GM19099 (cell line): ENCODE data around the gene DCHS2.

Source experiments
- POLR2A ChIP-seq: IDR thresholded peaks from 3 replicates; pipeline ENCODE4 v1.6.1; 2011; ENCODE audit warnings: low read depth; ENCODE audit not compliant: insufficient read length; ENCODE audit errors: extremely low read depth

DCHS2 gene

DNA sequence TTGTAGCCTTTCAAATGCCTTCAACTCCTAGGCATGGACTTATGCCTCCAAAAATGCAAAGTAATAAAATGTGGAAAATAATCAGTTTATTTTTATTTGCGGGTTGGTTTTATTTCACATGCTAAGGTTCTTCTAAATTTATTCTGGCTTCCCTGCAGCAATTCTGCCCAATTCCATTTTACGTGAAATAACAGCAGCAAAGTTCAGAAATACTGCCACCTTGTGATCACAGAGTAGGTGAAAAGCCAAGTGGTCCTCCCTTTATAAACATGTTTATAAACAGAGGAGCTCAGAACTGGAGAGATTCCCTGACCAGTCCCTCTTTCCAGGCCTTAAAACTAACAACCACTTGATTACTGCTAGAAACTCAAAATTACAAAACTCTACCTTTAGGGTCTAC, 14.7 kb upstream of the DCHS2 start:
- TF ChIP-seq POLR2A: no peak

DNA sequence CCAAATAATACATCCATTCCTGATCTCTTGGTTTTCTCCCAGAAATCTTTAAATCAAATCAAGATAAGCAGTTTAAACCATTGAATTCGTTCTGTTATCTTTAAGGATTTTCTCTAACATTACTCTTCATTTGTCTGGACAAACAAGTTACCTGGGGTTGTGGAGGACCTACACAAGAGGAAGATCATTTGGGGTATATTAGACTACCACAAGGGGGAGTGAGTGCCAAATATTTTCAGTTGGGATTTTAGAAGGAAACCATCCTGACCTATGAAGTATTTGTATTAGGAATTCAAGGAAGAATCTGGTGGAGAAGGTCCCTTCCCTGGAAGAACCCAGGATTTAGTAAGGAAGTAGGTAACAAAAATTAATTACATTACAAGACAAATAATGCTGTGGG, 12.0 kb upstream of the DCHS2 start:
- TF ChIP-seq POLR2A: no peak

GRCh38 chr4:154502111-154502510, 10.5 kb upstream of the DCHS2 start:
- TF ChIP-seq POLR2A: no peak

- TF ChIP-seq POLR2A: no peak
These were observed 6.3 kb upstream of the DCHS2 start for GRCh38 chr4:154497889-154498288.

DNA sequence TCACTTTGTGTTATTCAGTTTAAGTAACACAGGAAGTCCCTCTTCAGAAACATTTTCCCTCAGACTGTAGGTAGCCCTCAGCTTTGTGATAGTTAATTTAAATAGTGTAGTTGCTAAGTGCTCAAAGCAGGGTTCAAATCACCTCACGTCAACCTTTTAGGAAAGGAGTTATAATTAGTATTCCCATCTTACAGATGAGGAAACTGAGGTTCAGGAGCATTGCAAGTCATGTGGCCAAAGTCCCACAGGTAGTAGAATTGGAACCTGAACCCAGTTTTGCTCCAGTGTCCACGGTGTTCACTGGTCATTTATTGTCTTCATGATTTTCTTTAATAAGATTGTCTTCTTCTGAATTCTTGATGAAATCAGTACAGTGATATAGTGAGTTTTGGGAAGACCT, 4.3 kb upstream of the DCHS2 start:
- TF ChIP-seq POLR2A: no peak

- no peak for TF ChIP-seq POLR2A
These were observed 689 bp upstream of the DCHS2 start for GRCh38 chr4:154492288-154492687.

- no peak for TF ChIP-seq POLR2A
These were observed 837 bp downstream of the DCHS2 start for GRCh38 chr4:154490583-154491340.

- no peak for TF ChIP-seq POLR2A
These were observed 1.4 kb downstream of the DCHS2 start for GRCh38 chr4:154490234-154490582.

GRCh38 chr4:154489558-154490233, 1.9 kb downstream of the DCHS2 start:
- TF ChIP-seq POLR2A: no peak

DNA sequence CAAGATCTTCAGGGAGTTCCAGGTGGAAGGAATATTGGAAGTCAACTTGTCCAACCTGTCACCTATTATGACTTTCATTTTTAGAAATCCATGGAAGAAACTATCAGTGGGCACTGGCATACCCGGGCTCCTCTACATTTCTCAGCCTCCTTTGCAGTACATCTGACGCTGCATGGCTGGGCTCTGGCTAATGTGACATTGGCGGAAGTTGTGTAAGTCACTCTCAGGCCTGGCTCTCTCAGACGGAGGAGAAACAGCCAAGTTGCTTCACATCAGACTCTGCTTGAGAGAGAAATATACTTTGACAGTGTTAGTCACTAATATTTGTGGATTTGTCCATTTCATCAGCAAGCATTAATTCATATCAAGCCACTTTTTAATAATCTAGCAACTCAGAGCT, 4.5 kb downstream of the DCHS2 start:
- no peak for TF ChIP-seq POLR2A

DNA sequence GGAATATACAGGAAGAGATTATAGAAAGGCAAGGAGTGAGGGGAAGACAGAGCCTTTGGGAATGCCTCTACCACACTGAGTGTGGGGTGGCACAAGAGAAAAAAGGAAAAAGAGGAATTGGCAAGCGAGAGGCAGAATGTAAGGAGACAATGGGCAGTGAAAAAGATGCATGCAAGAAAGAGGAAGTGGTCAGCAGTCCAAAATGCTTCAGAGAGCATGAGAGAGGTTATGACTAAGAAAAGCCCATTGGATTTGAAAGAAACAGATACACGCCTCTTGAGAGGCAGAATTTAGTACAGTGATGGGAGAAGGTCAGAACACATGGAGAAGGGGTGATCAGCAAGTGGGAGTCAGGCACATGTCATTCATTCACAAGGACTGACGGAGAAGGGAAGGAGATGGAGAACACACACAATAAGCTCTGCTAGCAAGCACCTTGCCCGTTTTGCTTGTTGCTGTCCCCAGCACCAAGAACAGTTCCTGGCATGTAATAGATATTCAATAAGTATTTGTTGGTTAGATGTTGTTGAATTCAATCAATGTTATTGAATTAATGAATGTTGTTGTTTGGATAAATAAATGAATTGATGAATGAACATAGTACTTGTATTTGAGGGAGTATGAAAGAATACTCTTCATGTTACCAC, 6.3 kb downstream of the DCHS2 start:
- TF ChIP-seq POLR2A: no peak

DNA sequence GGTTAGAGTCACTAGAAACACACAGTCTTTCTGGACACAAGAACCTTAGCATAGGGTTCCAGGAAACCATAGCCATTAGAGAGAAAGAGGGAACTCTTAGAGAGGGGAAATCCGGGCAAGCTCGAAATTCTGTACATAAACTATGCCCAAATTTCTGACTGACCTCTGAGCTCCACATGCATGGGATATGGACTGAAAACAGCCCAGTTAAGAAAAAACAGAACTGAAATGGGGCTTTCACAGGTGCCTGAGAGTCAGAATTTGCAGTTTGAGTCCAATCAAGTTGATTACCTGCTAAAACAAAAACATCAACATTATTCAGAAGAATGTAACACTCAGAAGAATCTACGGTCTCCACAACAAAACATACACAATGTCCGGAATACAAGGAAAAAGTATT, 13.1 kb downstream of the DCHS2 start:
- no peak for TF ChIP-seq POLR2A

GRCh38 chr4:154478128-154478527, 13.5 kb downstream of the DCHS2 start:
- no peak for TF ChIP-seq POLR2A

GRCh38 chr4:154476232-154476631, 15.4 kb downstream of the DCHS2 start:
- TF ChIP-seq POLR2A: no peak

DNA sequence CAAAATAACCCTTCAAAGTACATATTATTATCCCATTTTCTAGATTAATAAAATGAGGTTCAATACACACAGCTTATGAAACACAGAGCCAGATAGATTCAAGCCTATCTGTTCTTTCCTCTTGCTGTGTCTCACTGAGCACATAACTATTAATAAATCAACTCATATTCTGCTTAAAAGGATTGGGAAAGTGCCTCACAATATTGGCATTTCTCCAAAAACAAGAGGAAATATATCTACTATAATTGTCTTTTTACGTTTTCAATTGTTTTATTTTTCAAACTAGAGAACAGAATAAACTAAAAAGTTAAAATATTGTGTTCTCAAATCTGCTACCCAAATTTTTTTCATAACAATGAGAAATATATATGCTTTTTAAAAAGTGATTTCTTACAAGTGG, 15.8 kb downstream of the DCHS2 start:
- TF ChIP-seq POLR2A: no peak

DNA sequence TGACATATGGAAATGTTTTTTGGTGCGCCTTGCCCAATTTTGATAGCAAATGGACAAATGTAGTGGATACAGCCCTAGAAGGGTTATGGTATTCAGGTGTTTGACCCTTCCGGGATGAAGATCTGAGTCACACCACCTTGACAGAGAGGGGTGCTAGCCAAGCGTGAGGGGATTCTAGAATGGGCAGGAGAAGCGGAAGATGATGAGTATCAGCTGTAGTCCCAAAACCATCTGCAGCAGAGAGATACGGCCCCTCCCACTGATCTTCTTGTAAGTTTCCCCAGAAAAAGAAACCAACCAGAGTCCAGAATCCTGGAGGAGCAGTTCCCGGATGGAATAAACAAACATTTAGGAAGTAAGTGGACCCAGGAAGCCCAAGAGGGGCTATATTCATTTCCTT, 18.1 kb downstream of the DCHS2 start:
- TF ChIP-seq POLR2A: no peak
